T-helper 2 cell treated with Interferon-gamma antibody and Interleukin-4, amounts not matched to agents 5 μg/mL and 100 μg/mL, for 36 hours (primary cell): ENCODE data around the gene MED15.

Experiments
- DNase-seq: peaks from one replicate; pipeline ENCODE4 v3.0.0; 2021; ENCODE audit warnings: low spot score
- H3K27ac Mint-ChIP-seq: one replicate; pipeline ENCODE4 v1.8.0; 2021; ENCODE audit warnings: mild to moderate bottlenecking, mixed read lengths
- H3K27me3 Mint-ChIP-seq: one replicate; pipeline ENCODE4 v1.8.0; 2021; ENCODE audit warnings: low read depth, mixed read lengths
- H3K36me3 Mint-ChIP-seq: one replicate; pipeline ENCODE4 v1.8.0; 2021; ENCODE audit warnings: low read depth, mixed read lengths
- H3K4me1 Mint-ChIP-seq: one replicate; pipeline ENCODE4 v1.8.0; 2021; ENCODE audit warnings: low read depth, mixed read lengths
- H3K4me3 Mint-ChIP-seq: one replicate; pipeline ENCODE4 v1.8.0; 2022; ENCODE audit warnings: mild to moderate bottlenecking, moderate library complexity, mixed read lengths
- H3K9me3 Mint-ChIP-seq: one replicate; pipeline ENCODE4 v1.8.0; 2021; ENCODE audit warnings: mixed read lengths

The MED15 gene

GRCh38 chr22:20599117-20599516 lies 91.7 kb downstream of the MED15 start:
- Mint-ChIP-seq H3K4me1 (no peaks in the 10 kb centered on the region), H3K36me3 (no peaks in the 10 kb centered on the region), H3K4me3 (no peak overlapping the region), H3K27ac (no peak overlapping the region), H3K9me3 (no peaks in the 10 kb centered on the region), H3K27me3 (no peaks in the 10 kb centered on the region)
- no peak for DNase-seq

- no peak for DNase-seq
- no peak overlapping the region for H3K27ac Mint-ChIP-seq
Observed at GRCh38 chr22:20600137-20600673, 92.8 kb downstream of the MED15 start.

GRCh38 chr22:20601308-20601707 lies 93.9 kb downstream of the MED15 start:
- Mint-ChIP-seq H3K4me1 (peaks cover 2% of the 10 kb centered on the region), H3K36me3 (no peaks in the 10 kb centered on the region), H3K9me3 (no peaks in the 10 kb centered on the region), H3K27me3 (no peaks in the 10 kb centered on the region), H3K4me3 (no peak overlapping the region), H3K27ac (no peak overlapping the region)
- DNase-seq, result no peak

More at GRCh38 chr22:20600137-20600673, 92.8 kb downstream of the MED15 start:
- Mint-ChIP-seq H3K4me1 (no peaks in the 10 kb centered on the region), H3K9me3 (no peaks in the 10 kb centered on the region), H3K27me3 (no peaks in the 10 kb centered on the region), H3K36me3 (no peaks in the 10 kb centered on the region), H3K4me3 (no peak overlapping the region)

- no peaks in the 10 kb centered on the region for H3K36me3 Mint-ChIP-seq
- H3K9me3 Mint-ChIP-seq, result no peaks in the 10 kb centered on the region
- H3K27ac Mint-ChIP-seq, result no peak overlapping the region
- no peak overlapping the region for H3K4me3 Mint-ChIP-seq
- H3K27me3 Mint-ChIP-seq, result no peaks in the 10 kb centered on the region
- no peak for DNase-seq
- H3K4me1 Mint-ChIP-seq, result peaks cover 4% of the 10 kb centered on the region
Observed at GRCh38 chr22:20602609-20603164, 95.3 kb downstream of the MED15 start.

GRCh38 chr22:20604092-20604747 lies 96.8 kb downstream of the MED15 start:
- Mint-ChIP-seq H3K9me3 (no peaks in the 10 kb centered on the region), H3K4me3 (no peak overlapping the region), H3K4me1 (peaks cover 4% of the 10 kb centered on the region), H3K27me3 (no peaks in the 10 kb centered on the region), H3K36me3 (no peaks in the 10 kb centered on the region), H3K27ac (no peak overlapping the region)
- no peak for DNase-seq

GRCh38 chr22:20604776-20605221 lies 97.4 kb downstream of the MED15 start:
- Mint-ChIP-seq H3K27ac (peak overlapping the region; percentile 36), H3K36me3 (no peaks in the 10 kb centered on the region)

GRCh38 chr22:20605328-20605727 lies 97.9 kb downstream of the MED15 start:
- H3K9me3 Mint-ChIP-seq, result no peaks in the 10 kb centered on the region
- DNase-seq, result no peak
- H3K27me3 Mint-ChIP-seq, result no peaks in the 10 kb centered on the region
- no peak overlapping the region for H3K4me3 Mint-ChIP-seq
- no peak overlapping the region for H3K27ac Mint-ChIP-seq
- no peaks in the 10 kb centered on the region for H3K36me3 Mint-ChIP-seq
- peaks cover 4% of the 10 kb centered on the region for H3K4me1 Mint-ChIP-seq

More at GRCh38 chr22:20604776-20605221, 97.4 kb downstream of the MED15 start:
- Mint-ChIP-seq H3K9me3 (no peaks in the 10 kb centered on the region), H3K27me3 (no peaks in the 10 kb centered on the region), H3K4me3 (no peak overlapping the region), H3K4me1 (peaks cover 4% of the 10 kb centered on the region)
- DNase-seq, result no peak

- Mint-ChIP-seq H3K27me3 (no peaks in the 10 kb centered on the region), H3K9me3 (no peaks in the 10 kb centered on the region), H3K4me1 (peaks cover 4% of the 10 kb centered on the region), H3K36me3 (no peaks in the 10 kb centered on the region), H3K4me3 (no peak overlapping the region), H3K27ac (no peak overlapping the region)
- peak; percentile 49 for DNase-seq
Observed at GRCh38 chr22:20606041-20606783, 98.8 kb downstream of the MED15 start.

GRCh38 chr22:20606784-20607128 lies 99.3 kb downstream of the MED15 start:
- Mint-ChIP-seq H3K4me1 (peaks cover 4% of the 10 kb centered on the region), H3K36me3 (no peaks in the 10 kb centered on the region), H3K27ac (no peak overlapping the region), H3K4me3 (no peak overlapping the region), H3K27me3 (no peaks in the 10 kb centered on the region), H3K9me3 (no peaks in the 10 kb centered on the region)
- no peak for DNase-seq

- peaks cover 4% of the 10 kb centered on the region for H3K4me1 Mint-ChIP-seq
- no peak overlapping the region for H3K4me3 Mint-ChIP-seq
- H3K27ac Mint-ChIP-seq, result no peak overlapping the region
- no peaks in the 10 kb centered on the region for H3K36me3 Mint-ChIP-seq
- H3K27me3 Mint-ChIP-seq, result no peaks in the 10 kb centered on the region
- no peaks in the 10 kb centered on the region for H3K9me3 Mint-ChIP-seq
- no peak for DNase-seq
Observed at GRCh38 chr22:20607157-20607907, 99.9 kb downstream of the MED15 start.

- H3K36me3 Mint-ChIP-seq, result no peaks in the 10 kb centered on the region
- H3K27ac Mint-ChIP-seq, result no peak overlapping the region
- H3K4me1 Mint-ChIP-seq, result peaks cover 4% of the 10 kb centered on the region
- H3K4me3 Mint-ChIP-seq, result no peak overlapping the region
- H3K9me3 Mint-ChIP-seq, result no peaks in the 10 kb centered on the region
- DNase-seq, result no peak
- H3K27me3 Mint-ChIP-seq, result peaks cover 4% of the 10 kb centered on the region
Observed at GRCh38 chr22:20610243-20610686, 102.9 kb downstream of the MED15 start.

- Mint-ChIP-seq H3K36me3 (no peaks in the 10 kb centered on the region), H3K4me3 (no peak overlapping the region), H3K9me3 (no peaks in the 10 kb centered on the region), H3K27me3 (peaks cover 4% of the 10 kb centered on the region), H3K4me1 (peaks cover 4% of the 10 kb centered on the region), H3K27ac (no peak overlapping the region)
- DNase-seq, result no peak
Observed at GRCh38 chr22:20610757-20611156, 103.3 kb downstream of the MED15 start.

GRCh38 chr22:20611418-20611817 lies 104.0 kb downstream of the MED15 start:
- no peak overlapping the region for H3K27ac Mint-ChIP-seq

More at GRCh38 chr22:20611418-20611817, 104.0 kb downstream of the MED15 start:
- Mint-ChIP-seq H3K36me3 (no peaks in the 10 kb centered on the region), H3K9me3 (no peaks in the 10 kb centered on the region), H3K4me1 (peaks cover 1% of the 10 kb centered on the region), H3K4me3 (no peak overlapping the region), H3K27me3 (peaks cover 4% of the 10 kb centered on the region)
- DNase-seq, result no peak
